ENCODE data around the gene XDH.

The XDH gene

GRCh38 chr2:31349684-31350083, 64.9 kb downstream of the XDH start:
- Histone ChIP-seq H3K4me2 (ENCODE audit: low read depth, low read length, poor library complexity, severe bottlenecking) (no peak overlapping the region), H3K27ac (ENCODE audit: low read depth, low read length) (no peak overlapping the region), H2AFZ (ENCODE audit: low read depth, low read length, severe bottlenecking) (no peak overlapping the region), H3K27me3 (ENCODE audit: low read length) (no peaks in the 10 kb centered on the region), H3K9me2 (replicated peaks; ENCODE audit: insufficient read depth, low read length) (no peaks in the 10 kb centered on the region), H4K20me1 (ENCODE audit: low read depth, low read length) (no peaks in the 10 kb centered on the region), H3K9me3 (ENCODE audit: insufficient read depth, low read length) (no peaks in the 10 kb centered on the region), H3F3A (ENCODE audit: insufficient read depth) (no peaks in the 10 kb centered on the region), H3K9ac (ENCODE audit: low read length) (no peak overlapping the region), H3K79me2 (ENCODE audit: insufficient read depth, low read length) (no peaks in the 10 kb centered on the region), H3K36me3 (ENCODE audit: low read length) (no peaks in the 10 kb centered on the region), H3K4me3 (ENCODE audit: insufficient read depth, low read length, poor library complexity, severe bottlenecking) (no peak overlapping the region)
- TF ChIP-seq CTCF (IDR thresholded peaks at IDR 0.05; ENCODE audit: insufficient read depth, low read length, poor library complexity, severe bottlenecking) (no peak), EZH2phosphoT487 (conservative IDR thresholded peaks at IDR 0.05; ENCODE audit: low read length) (no peak)

GRCh38 chr2:31349160-31349559, 65.4 kb downstream of the XDH start:
- no peaks in the 10 kb centered on the region for H3F3A ChIP-seq (ENCODE audit: insufficient read depth)
- no peaks in the 10 kb centered on the region for H3K9me2 ChIP-seq (replicated peaks; ENCODE audit: insufficient read depth, low read length)
- H3K4me3 ChIP-seq (ENCODE audit: insufficient read depth, low read length, poor library complexity, severe bottlenecking) = no peak overlapping the region
- TF ChIP-seq EZH2phosphoT487 (conservative IDR thresholded peaks at IDR 0.05; ENCODE audit: low read length) (no peak), CTCF (IDR thresholded peaks at IDR 0.05; ENCODE audit: insufficient read depth, low read length, poor library complexity, severe bottlenecking) (no peak)
- no peaks in the 10 kb centered on the region for H3K79me2 ChIP-seq (ENCODE audit: insufficient read depth, low read length)
- no peaks in the 10 kb centered on the region for H3K9me3 ChIP-seq (ENCODE audit: insufficient read depth, low read length)
- H2AFZ ChIP-seq (ENCODE audit: low read depth, low read length, severe bottlenecking) = no peak overlapping the region
- no peaks in the 10 kb centered on the region for H3K27me3 ChIP-seq (ENCODE audit: low read length)
- H4K20me1 ChIP-seq (ENCODE audit: low read depth, low read length) = no peaks in the 10 kb centered on the region
- H3K4me2 ChIP-seq (ENCODE audit: low read depth, low read length, poor library complexity, severe bottlenecking) = no peak overlapping the region
- no peaks in the 10 kb centered on the region for H3K36me3 ChIP-seq (ENCODE audit: low read length)
- no peak overlapping the region for H3K9ac ChIP-seq (ENCODE audit: low read length)
- H3K27ac ChIP-seq (ENCODE audit: low read depth, low read length) = no peak overlapping the region

GRCh38 chr2:31348618-31349017, 65.9 kb downstream of the XDH start:
- Histone ChIP-seq H3K79me2 (ENCODE audit: insufficient read depth, low read length) (no peaks in the 10 kb centered on the region), H3K9ac (ENCODE audit: low read length) (no peak overlapping the region), H3F3A (ENCODE audit: insufficient read depth) (no peaks in the 10 kb centered on the region), H4K20me1 (ENCODE audit: low read depth, low read length) (no peaks in the 10 kb centered on the region), H3K9me2 (replicated peaks; ENCODE audit: insufficient read depth, low read length) (no peaks in the 10 kb centered on the region), H3K27ac (ENCODE audit: low read depth, low read length) (no peak overlapping the region), H3K4me3 (ENCODE audit: insufficient read depth, low read length, poor library complexity, severe bottlenecking) (no peak overlapping the region), H3K9me3 (ENCODE audit: insufficient read depth, low read length) (no peaks in the 10 kb centered on the region), H2AFZ (ENCODE audit: low read depth, low read length, severe bottlenecking) (no peak overlapping the region), H3K27me3 (ENCODE audit: low read length) (no peaks in the 10 kb centered on the region), H3K4me2 (ENCODE audit: low read depth, low read length, poor library complexity, severe bottlenecking) (no peak overlapping the region), H3K36me3 (ENCODE audit: low read length) (no peaks in the 10 kb centered on the region)
- TF ChIP-seq EZH2phosphoT487 (conservative IDR thresholded peaks at IDR 0.05; ENCODE audit: low read length) (no peak), CTCF (IDR thresholded peaks at IDR 0.05; ENCODE audit: insufficient read depth, low read length, poor library complexity, severe bottlenecking) (no peak)
